Glutamatergic neuron (in vitro differentiated cells): ENCODE results near the gene NEK11. TPM values are rescaled to one million over a fixed set of nuclear protein-coding genes. Genes with fewer than 3 reads are reported as not detected.

ENCODE experiments used
- DNase-seq: peaks from one replicate; pipeline ENCODE4 v3.0.0; 2022
- H3K27ac Mint-ChIP-seq: one replicate; pipeline ENCODE4 v1.8.0; 2020; ENCODE audit warnings: mild to moderate bottlenecking, mixed read lengths, inconsistent platforms; ENCODE audit not compliant: unreplicated experiment
- H3K27me3 Mint-ChIP-seq: one replicate; pipeline ENCODE4 v1.8.0; 2020; ENCODE audit warnings: mild to moderate bottlenecking, moderate library complexity, mixed read lengths, inconsistent platforms; ENCODE audit not compliant: unreplicated experiment
- H3K36me3 Mint-ChIP-seq: one replicate; pipeline ENCODE4 v1.8.0; 2020; ENCODE audit warnings: mild to moderate bottlenecking, mixed read lengths, inconsistent platforms; ENCODE audit not compliant: unreplicated experiment
- H3K4me1 Mint-ChIP-seq: one replicate; pipeline ENCODE4 v1.8.0; 2020; ENCODE audit warnings: mild to moderate bottlenecking, low read depth, mixed read lengths, inconsistent platforms; ENCODE audit not compliant: unreplicated experiment
- H3K4me3 Mint-ChIP-seq: one replicate; pipeline ENCODE4 v1.8.0; 2020; ENCODE audit warnings: mild to moderate bottlenecking, mixed read lengths, inconsistent platforms; ENCODE audit not compliant: unreplicated experiment
- H3K9me3 Mint-ChIP-seq: one replicate; pipeline ENCODE4 v1.8.0; 2020; ENCODE audit warnings: mild to moderate bottlenecking, moderate library complexity, mixed read lengths, inconsistent platforms; ENCODE audit not compliant: unreplicated experiment
- long read RNA-seq: library from polyadenylated mRNA; unstranded; transcript quantifications from one replicate; pipeline ENCODE4 v2.0.0, GENCODE V29; 2020; ENCODE audit not compliant: unreplicated experiment
- total RNA-seq: library from RNA; stranded (reverse); fragmentation: NEBNext Ultra II Directional; extraction: Animal tissue kit (Norgen Biotek cat#: 25700); gene quantifications from one replicate; pipeline ENCODE4 v1.2.1, GENCODE V29; 2021; ENCODE audit not compliant: unreplicated experiment
- TF ChIP-seq, protein P1 (sequence below): fragments of 200-600 bp; sonication (generic); IDR thresholded peaks from one replicate; pipeline ENCODE4 v1.5.0; 2021; ENCODE audit not compliant: partially characterized antibody, unreplicated experiment

The NEK11 gene, protein sequence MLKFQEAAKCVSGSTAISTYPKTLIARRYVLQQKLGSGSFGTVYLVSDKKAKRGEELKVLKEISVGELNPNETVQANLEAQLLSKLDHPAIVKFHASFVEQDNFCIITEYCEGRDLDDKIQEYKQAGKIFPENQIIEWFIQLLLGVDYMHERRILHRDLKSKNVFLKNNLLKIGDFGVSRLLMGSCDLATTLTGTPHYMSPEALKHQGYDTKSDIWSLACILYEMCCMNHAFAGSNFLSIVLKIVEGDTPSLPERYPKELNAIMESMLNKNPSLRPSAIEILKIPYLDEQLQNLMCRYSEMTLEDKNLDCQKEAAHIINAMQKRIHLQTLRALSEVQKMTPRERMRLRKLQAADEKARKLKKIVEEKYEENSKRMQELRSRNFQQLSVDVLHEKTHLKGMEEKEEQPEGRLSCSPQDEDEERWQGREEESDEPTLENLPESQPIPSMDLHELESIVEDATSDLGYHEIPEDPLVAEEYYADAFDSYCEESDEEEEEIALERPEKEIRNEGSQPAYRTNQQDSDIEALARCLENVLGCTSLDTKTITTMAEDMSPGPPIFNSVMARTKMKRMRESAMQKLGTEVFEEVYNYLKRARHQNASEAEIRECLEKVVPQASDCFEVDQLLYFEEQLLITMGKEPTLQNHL
- total RNA-seq = 2.5 TPM
- long read RNA-seq = 0 reads

DNA sequence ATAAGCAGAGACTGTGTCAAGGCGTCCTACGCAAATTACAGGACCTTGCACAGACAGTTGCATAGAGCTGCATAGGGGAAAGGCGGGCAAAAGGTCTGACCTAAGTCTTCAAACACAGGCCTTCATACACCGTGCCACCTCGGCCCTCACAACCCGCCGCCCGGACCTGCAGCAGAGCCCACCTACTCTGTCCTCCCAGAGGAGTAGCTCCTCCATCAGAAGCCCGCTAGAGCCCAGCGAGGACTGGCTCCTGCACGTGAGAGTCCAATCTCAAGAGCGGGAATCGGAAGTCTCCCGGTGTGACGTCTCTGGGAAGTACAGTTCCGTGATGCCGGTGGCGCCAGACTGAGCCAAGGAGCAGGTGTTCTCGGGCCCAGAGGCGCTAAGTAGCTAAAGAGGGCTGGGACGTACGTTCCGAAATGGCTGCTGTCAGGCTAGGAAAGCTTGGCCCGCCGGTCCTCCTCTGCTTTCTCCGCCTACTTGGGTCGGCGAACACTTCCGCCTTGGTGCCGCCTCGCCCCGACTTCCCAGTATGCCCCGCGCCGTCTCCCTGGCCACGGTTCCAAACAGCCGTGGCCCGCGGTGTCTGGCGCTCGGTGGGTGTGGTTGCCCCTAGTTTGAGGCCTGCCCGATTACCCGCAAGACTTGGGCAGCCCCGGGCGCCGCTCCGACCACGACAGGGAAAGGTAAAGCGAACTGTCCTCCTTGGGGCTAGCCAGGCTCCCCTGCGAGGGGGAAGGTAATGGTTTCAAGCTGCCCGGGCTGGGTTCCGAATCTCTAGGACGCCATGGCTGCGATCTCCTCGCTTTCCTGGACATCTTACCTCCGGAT lies at the start of gene NEK11, which contains the start of gene ASTE1:
TSS of gene NEK11 (plus strand) at position 557 of the 831 bp plus-strand sequence. CDS start 2,832 bp downstream, outside the sequence.
TSS of gene ASTE1 (minus strand) at position 505 of the 831 bp plus-strand sequence. CDS start 1,519 bp downstream, outside the sequence.
- H3K4me3 Mint-ChIP-seq = peak within 1 kb of the TSS; percentile 92
- H3K27ac Mint-ChIP-seq = peak within 1 kb of the TSS; percentile 88
- H3K4me1 Mint-ChIP-seq = peaks cover 6% of the 10 kb centered on the region
- no peaks in the 10 kb centered on the region for H3K36me3 Mint-ChIP-seq
- TF ChIP-seq, protein P1, sequence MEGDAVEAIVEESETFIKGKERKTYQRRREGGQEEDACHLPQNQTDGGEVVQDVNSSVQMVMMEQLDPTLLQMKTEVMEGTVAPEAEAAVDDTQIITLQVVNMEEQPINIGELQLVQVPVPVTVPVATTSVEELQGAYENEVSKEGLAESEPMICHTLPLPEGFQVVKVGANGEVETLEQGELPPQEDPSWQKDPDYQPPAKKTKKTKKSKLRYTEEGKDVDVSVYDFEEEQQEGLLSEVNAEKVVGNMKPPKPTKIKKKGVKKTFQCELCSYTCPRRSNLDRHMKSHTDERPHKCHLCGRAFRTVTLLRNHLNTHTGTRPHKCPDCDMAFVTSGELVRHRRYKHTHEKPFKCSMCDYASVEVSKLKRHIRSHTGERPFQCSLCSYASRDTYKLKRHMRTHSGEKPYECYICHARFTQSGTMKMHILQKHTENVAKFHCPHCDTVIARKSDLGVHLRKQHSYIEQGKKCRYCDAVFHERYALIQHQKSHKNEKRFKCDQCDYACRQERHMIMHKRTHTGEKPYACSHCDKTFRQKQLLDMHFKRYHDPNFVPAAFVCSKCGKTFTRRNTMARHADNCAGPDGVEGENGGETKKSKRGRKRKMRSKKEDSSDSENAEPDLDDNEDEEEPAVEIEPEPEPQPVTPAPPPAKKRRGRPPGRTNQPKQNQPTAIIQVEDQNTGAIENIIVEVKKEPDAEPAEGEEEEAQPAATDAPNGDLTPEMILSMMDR = no peak
- H3K9me3 Mint-ChIP-seq = no peaks in the 10 kb centered on the region
- H3K27me3 Mint-ChIP-seq = no peaks in the 10 kb centered on the region
- DNase-seq = peak; percentile 86

DNA sequence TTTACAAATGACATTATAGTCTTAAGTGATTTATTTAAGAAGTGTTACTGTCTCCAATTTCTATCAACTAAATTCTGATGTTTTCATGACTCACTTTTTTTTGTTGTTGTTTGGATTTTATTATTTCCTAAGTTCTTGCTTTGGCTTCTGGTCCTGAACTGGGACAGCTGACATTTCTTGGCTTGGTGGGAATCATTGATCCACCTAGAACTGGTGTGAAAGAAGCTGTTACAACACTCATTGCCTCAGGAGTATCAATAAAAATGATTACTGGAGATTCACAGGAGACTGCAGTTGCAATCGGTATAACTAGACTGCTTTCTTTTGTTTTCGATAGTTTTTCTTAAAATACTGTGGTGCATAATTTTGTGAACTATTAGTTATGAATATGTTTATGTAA lies 47.6 kb upstream of the NEK11 start:
- Mint-ChIP-seq H3K4me1 (peaks cover 3% of the 10 kb centered on the region), H3K36me3 (no peaks in the 10 kb centered on the region), H3K27me3 (no peaks in the 10 kb centered on the region), H3K9me3 (no peaks in the 10 kb centered on the region), H3K4me3 (no peak overlapping the region), H3K27ac (no peak overlapping the region)
- TF ChIP-seq, protein P1 = no peak
- DNase-seq = no peak

DNA sequence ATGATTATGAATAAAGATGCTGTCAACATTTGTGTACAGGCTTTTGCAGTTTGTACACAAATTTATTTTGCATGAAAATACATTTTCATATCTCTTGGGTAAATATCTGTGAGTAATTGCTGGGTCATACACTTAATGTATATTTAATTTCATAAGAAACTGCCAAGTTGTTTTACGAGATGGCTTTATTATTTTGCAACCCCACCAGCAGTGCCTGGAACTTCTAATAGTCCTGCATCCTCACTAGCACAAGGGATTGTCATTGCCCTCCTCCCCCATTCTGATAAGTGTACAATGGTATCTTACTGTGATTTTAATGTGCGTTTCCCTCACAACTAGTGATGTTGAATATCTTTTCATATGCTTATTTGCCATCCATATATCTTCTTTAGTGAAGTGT lies 45.2 kb upstream of the NEK11 start:
- H3K9me3 Mint-ChIP-seq = no peaks in the 10 kb centered on the region
- no peaks in the 10 kb centered on the region for H3K4me1 Mint-ChIP-seq
- TF ChIP-seq, protein P1 = no peak
- no peak for DNase-seq
- no peak overlapping the region for H3K27ac Mint-ChIP-seq
- H3K36me3 Mint-ChIP-seq = no peaks in the 10 kb centered on the region
- no peaks in the 10 kb centered on the region for H3K27me3 Mint-ChIP-seq
- no peak overlapping the region for H3K4me3 Mint-ChIP-seq

DNA sequence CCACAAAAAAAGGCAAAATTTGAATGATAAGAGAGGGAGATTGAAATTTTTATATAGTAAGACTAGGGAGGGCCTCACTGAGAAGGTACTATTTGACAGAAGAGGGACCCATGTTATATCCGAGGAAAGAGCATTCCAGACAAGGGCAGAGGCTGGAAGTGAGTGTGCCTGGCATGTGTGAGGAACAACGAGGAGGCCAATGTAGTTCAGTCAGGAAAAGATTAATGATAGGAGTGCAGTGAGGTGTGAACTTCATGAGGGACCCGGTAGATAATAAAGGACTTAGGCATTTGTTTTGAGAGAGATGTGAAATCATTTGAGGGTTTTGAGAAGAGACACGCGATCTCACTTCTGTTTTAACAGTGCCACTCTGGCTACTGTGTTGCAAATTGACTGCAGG lies 36.4 kb upstream of the NEK11 start:
- no peak overlapping the region for H3K27ac Mint-ChIP-seq
- H3K4me3 Mint-ChIP-seq = no peak overlapping the region
- TF ChIP-seq, protein P1 = no peak
- peaks cover 6% of the 10 kb centered on the region for H3K27me3 Mint-ChIP-seq
- H3K36me3 Mint-ChIP-seq = no peaks in the 10 kb centered on the region
- no peaks in the 10 kb centered on the region for H3K9me3 Mint-ChIP-seq
- DNase-seq = no peak
- H3K4me1 Mint-ChIP-seq = peaks cover 11% of the 10 kb centered on the region
